ENCODE results near the gene SYT15.
"Not testable (repeated sequence)": the region's sequence is repeated elsewhere in the genome, so short reads cannot be mapped to it uniquely, and the experiment has no call there.

SYT15 gene

DNA sequence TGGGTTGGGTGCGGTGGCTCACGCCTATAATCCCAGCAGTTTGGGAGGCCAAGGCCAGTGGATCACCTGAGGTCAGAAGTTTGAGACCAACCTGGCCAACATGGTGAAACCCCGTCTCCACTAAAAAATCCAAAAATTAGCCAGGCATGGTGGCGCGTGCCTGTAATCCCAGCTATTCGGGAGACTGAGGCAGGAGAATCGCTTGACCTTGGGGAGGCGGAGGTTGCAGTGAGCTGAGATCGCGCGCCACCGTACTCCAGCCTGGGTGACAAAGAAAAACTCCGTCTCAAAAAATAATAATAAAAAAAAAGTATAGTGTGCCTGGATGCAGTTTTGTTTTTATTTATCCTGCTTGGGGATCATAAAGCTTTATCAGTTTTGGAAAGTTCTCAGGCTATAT lies 14.4 kb downstream of the SYT15 start:
- not testable (repeated sequence) for DNase-seq

DNA sequence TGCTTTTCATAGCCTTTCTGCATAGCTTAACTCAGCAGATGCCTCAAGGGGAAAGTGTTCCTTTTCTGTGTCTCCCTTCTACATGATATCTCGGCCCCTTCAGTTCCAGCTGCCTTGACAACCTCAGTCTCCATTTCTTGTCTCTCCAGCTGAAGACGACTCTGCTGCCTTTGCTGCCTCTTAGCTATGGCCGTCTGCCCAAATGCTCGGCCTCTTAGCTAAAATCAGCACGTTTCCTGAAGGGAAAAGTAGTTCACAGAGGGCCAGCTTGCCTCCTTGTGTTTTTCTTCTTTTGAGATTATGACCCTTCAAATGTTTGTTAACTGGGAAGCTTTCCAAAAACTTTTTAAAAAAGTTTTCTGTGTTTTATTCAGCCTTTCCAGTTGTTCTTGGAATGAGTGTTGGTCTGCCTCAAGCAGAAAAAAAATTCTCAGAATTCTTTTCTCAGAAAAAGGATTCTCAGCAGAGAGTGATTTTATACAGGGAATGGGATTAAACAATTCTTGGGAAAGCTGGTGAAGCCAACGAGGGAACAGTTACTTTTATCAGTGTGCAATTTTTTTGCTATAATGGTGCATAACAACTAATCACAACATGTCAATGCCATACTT lies 15.6 kb downstream of the SYT15 start:
- DNase-seq: not testable (repeated sequence)

DNA sequence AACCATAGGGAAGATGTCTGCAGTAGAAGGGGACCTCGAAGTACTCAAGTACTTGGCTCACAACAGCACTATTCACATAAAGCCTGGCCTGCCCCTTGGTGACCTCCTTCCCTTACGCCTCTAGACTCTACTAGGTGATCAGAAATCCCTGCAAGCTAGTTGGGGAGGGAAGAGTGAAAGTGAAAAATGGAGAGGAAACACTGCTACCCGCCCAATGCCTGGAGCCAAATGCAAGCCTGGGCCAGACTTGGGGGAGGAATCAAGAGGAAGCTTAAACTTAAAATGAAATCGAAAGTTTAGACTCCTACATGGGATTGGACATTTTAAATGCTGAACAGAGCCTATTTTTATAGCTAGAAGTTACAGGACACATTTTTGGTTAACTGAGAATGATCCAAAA lies 17.6 kb downstream of the SYT15 start:
- DNase-seq: not testable (repeated sequence)

DNA sequence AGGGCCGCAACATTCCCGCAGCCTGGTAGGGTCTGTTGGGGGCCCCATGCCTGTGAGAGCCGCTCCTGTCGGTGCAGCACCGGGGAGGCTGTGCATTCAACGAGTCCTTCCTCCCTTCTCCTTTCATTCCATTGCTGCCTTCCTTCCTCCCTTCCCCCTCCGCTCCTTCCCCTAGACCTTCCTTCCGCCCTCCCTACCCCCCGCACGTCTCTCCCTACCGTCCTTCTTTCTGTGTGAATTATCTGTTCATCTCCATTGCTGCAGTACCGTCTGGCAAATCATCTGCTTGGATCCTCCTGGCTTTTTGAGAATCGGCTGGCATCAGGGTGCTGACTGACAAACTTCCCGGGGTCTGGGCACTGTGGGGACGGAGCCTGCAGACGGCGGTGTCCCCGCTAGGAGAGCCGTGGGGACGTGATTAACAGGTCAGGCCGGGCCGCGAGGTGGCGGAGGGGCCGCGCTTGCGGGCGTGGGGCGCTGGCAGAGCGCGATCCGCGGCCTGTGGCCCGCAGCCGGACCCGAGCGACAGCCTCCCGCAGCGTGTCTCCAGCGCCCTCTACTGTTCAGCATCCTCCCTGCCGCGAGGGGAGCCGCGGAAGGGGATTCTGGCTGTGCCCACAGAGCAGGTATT lies 18.8 kb downstream of the SYT15 start:
- DNase-seq: peak; percentile 31

DNA sequence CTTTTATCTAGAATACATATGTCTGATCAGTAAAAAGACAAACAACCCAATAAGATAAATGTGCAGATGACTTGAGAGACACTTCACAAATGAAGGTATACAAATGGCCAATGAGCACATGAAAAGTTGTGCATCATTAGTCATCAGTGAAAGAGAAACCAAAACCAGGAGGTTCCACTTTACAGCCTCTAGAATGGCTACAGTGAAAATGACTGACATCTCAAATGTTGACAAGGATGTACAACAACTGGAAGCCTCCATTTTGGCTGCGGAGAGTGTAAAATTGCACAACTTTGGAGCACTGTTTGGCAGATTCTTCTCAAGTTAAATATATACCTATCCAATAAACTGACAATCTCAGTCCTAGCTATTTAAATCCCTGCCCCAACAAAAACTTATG lies 21.6 kb downstream of the SYT15 start:
- not testable (repeated sequence) for DNase-seq

DNA sequence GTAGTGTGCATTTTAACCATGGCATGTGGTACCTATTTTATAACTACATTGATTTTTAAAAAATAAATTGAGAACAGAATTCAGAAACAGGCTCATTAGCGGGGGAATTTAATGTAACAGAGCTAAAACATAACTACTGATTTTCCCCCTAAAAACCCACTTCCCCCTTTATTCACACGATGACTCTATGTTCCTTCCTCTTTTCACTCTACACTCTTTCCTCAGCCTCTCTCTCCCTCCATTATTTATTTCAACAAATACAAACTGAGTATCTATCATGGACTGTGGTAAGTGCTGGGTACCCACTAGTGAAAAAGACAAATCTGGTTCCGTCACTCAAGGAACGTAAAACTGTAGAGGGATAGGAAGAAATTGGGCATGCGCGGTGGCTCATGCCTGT lies 36.6 kb downstream of the SYT15 start:
- DNase-seq: not testable (repeated sequence)

DNA sequence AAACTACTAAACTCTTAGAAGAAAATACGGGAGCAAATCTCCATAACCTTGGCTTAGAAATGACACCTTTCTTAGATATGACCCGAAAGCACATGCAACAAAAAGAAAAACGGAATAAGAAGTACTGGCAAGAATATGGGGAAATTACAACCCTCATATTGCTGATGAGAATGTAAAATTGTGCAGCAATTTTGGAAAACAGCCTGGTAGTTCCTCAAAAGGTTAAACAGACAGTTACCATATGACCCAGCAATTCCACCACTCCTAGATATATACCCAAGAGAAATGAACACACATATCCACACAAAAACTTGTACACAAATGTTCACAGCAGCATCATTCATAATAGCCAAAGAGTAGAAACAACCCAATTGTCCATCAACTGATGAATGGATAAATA lies 37.3 kb downstream of the SYT15 start:
- DNase-seq: not testable (repeated sequence)

DNA sequence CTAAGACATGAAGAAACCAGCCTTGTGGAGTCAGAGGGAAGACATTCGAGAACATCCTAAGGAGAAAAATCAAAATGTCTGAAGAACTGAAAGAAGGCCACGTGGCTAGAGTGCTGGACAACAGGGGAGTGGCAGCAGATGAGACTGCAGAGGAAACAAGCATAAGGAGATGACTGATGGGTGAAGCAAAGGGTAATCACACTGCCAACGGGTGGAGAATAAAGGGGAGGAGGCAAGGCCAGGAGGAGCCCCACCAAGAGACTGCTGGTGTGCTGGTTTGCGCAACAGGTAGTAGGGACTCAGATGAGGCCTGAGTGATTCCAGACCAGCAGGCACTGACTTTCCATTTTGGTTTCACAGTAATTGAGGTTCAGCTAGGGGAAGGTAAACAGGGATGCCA lies 38.2 kb downstream of the SYT15 start:
- DNase-seq: not testable (repeated sequence)

DNA sequence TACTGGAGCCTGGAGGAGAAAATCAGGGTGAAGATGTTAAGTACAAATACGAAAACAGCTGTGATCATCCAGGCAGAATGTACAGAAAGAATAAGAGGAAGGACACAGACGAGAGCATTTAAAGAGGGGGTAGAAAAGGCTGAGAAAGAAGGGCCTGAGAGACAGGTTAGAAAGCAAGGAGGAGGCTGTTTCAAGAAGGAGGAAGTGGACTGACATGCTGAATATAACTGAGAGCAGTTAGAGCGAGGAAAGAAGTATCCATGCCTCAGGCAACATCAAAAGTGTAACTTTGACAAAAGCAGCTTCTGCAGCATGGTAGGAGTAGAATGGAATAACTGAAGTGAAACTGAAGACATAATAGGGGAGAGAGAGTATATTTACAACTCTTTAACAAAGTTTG lies 39.0 kb downstream of the SYT15 start:
- DNase-seq: not testable (repeated sequence)

DNA sequence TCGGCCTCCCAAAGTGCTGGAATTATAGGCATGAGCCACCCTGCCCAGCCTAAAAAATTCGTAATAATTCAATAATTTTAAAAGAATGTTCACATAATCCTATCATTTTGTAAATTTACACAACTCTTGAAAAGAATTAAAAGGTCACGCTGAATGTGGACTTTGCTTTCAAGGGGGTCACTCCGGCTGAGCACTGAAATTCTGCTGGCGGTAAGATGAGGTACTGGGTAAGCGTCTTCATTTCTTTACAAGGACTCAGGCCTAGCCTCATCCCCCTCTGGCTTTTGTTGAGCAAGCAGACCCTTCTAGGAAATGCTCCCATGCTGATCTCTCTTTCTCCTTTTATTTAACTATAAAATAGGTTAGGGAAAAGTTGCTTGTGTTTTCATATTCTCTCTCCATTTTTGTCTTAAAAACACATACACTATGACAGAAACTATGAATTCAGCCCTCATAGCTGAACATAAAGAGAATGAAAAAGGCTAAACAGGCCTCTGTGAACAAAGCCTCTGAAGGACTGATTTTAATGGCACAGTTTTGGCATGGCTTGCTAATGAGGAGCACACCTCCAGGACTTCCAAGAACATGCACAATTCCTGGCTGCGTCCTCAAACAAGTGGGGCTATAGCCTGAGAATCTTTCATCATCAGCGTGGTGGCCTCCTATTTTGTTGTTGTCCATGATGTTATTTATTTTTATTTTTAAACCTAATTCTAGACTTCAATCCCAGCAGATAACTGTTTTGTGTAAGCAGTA lies 45.1 kb downstream of the SYT15 start:
- not testable (repeated sequence) for DNase-seq

DNA sequence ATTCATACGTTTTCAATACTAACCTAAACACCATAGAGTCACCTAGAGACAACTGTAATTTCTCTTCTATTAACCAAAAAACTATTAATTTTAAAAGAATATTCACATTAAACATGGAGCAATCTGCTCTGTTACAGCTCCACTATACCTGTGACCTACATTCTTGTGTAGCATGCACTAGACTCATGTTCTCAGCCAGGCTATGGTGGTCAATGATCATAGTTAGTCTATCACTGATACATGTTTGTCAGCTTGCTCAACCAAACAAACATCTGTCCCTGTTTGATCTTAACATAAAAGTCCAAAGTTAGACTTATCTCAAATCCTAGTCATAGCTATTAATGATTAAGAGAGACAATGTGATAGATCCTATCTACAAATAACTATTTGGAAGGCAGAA lies 50.9 kb downstream of the SYT15 start:
- DNase-seq: not testable (repeated sequence)

DNA sequence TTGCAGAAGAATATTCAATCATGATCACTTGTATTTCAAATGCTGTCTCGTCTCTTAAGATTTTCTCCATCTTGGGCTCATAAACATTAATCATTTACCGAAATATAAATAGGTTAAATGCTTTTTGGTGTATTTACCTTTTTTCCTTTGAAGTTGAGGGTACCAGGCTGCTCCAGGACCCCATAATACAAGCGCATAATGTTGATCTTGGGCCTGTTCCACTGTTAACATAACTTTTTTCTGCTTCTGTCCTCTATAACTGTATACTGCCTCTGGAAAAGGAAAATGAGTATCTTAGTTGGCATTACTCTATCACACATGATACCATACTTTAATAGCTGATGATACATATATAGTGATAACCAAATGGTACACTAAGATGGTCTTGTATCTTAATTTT lies 51.9 kb downstream of the SYT15 start:
- DNase-seq: not testable (repeated sequence)

DNA sequence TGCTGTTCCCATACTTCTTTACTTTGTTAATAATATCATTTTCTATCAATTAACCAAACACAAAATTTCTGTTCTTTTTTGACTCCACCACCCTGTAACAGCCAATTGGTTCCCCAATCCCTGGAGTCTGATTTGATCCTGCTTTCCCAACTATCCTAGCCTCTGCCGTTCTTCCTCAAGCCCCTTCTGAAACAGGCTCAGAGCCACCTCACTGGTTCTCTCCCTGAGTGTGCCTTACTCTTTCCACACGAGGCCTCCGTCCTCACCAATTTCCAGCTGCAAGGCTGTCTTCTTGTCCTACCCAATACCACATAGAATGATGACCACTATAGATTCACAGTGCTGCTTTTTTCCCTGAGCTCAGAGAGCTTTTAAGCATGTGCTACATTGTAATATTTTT lies 52.8 kb downstream of the SYT15 start:
- not testable (repeated sequence) for DNase-seq

DNA sequence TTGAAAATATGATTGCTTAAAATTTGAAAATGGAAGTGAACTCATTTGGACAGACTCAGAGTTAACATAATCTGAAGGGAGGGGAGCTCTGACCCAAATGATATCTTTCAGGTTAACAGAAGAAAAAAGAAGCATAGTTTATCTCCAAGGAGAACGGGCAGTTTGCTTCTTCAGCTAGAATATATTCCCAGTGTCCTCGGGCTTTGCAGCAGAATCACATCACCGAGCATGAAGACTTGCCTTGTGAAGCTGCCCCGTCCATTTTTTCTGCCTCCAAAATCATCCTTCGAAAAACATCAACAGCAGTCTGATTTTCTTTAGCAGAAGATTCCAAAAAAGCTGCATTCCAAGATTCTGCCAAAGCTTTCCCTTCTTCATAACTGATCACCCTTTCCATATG lies 55.8 kb downstream of the SYT15 start:
- not testable (repeated sequence) for DNase-seq

DNA sequence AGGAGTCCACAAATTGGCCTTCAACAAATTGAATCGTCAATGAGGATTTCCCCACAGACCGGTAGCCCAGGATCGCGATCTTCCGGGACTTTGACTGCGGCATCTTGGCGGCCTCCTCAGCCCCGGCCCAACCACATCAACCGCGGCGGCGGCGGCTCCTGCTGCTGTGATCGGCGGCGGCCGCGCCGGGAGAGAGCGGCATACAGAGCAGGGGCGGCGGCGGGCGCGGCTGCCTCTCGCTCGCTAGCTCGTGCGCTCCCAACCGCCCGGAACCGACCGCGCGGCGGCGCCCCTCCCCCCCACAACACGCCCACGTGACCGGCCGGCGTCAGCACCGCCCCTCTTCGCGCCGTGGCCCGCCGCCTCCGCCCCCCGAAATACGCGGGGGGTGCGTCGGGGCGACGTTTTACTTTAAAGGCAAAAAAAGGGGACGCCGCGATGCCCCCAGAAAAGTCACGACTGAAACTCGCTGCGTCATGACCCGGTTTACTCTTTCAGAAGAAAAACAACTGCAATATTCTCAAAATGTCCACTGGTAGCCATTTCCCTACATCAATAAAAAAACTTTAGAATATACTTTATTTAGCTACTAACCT lies 56.5 kb downstream of the SYT15 start:
- peak; percentile 32 for DNase-seq

DNA sequence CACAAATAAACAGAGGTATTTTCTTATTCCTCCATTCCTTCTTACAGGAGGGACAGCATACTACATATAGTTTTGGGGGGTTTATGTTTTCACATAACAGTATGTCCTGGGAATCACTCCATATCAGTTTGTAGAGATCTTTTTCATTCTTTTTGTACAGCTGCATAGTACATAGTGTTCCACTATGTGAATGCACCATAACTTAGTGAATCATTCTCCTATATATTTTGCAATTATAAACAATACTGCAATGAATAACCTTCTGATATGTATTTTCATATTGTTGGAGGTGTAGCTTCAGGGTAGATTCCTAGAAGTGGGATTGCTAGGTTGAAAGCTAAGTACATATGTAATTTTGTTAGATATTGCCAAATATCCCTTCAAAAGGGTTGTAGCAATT lies 61.1 kb downstream of the SYT15 start:
- not testable (repeated sequence) for DNase-seq
